Ascending aorta (tissue), 2 donors: ENCODE measurements around the gene GZMM. TPM values are rescaled to one million over a fixed set of nuclear protein-coding genes. Genes with fewer than 3 reads are reported as not detected.

Experiments
- DNase-seq, 2 donors: peaks; one replicate each; pipeline ENCODE4 v3.0.0-alpha.2; 2019; ENCODE audit warnings: low spot score in 2 of 2
- H3K27ac ChIP-seq, 2 donors: fragments of 200-600 bp; sonication (generic); one replicate each; pipeline ENCODE4 v1.5.1; 2016 to 2017; ENCODE audit warnings: mild to moderate bottlenecking in 1 of 2
- H3K27me3 ChIP-seq: fragments of 200-600 bp; sonication (generic); one replicate; pipeline ENCODE4 v1.5.1; 2017
- H3K36me3 ChIP-seq, 2 donors: fragments of 200-600 bp; sonication (generic); one replicate each; pipeline ENCODE4 v1.5.1; 2016
- H3K4me1 ChIP-seq, 2 donors: fragments of 200-600 bp; sonication (generic); one replicate each; pipeline ENCODE4 v1.5.1; 2016 to 2017; ENCODE audit warnings: mild to moderate bottlenecking in 1 of 2
- H3K4me3 ChIP-seq, 2 donors: fragments of 200-600 bp; sonication (generic); one replicate each; pipeline ENCODE4 v1.5.1; 2016 to 2017; ENCODE audit warnings: mild to moderate bottlenecking in 1 of 2
- H3K9me3 ChIP-seq, 2 donors: fragments of 200-600 bp; sonication (generic); one replicate each; pipeline ENCODE4 v1.5.1; 2016
- intact Hi-C: fragments of 100-400 bp; cut with DNase I; formaldehyde crosslinking; loops from one replicate; pipeline ENCODE4 v1.15.1; 2023
- total RNA-seq: library from RNA; depleted of rRNA; stranded (reverse); fragments of >200 nt; gene quantifications from one replicate; pipeline ENCODE4 v1.1.0, GENCODE V29; 2016
- TF ChIP-seq, protein P1 (sequence below), 3 experiments: fragments of 200-600 bp in 2 of 3; fragments of 450-650 bp in 1 of 3; sonication (generic) in 2 of 3; IDR thresholded peaks; one replicate each; pipeline ENCODE4 v1.5.1; 2016 to 2019; ENCODE audit warnings: antibody characterized with exemption in 3 of 3, mild to moderate bottlenecking in 1 of 3, moderate library complexity in 1 of 3

Gene GZMM
- total RNA-seq, 1 donor from 2014 or later: not detected

DNA sequence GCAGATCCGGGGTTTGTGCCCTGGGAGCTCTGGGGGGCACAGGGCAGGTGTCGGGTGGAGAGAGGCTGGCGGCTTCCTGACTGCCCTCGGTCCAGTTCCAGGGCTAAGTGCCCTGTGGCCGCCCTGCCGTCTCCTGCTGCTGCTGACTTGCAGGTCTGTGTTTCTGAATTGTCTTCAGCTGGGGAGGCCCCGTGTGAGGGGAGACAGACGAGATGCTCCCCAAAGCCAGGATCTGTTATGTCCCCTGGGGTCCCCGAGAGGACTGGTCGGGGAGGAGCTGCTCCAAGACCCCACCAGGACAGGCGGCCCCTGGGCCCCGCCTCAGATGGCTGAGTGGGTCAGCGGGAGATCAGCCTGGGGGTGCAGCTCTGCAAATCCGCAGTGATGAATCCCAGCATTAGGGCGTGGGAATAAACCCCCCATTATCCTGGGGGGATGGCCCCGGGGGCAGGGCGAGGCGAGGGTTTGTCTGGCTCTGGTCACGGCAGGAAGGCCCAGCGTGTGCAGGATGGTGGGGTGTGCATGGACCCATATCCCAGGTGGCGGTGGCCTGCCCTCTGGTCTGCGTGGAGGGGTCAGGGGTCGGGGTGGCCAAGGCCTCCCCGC is 50.5 kb downstream of the GZMM start:
- DNase-seq: no peak
- TF ChIP-seq, protein P1, sequence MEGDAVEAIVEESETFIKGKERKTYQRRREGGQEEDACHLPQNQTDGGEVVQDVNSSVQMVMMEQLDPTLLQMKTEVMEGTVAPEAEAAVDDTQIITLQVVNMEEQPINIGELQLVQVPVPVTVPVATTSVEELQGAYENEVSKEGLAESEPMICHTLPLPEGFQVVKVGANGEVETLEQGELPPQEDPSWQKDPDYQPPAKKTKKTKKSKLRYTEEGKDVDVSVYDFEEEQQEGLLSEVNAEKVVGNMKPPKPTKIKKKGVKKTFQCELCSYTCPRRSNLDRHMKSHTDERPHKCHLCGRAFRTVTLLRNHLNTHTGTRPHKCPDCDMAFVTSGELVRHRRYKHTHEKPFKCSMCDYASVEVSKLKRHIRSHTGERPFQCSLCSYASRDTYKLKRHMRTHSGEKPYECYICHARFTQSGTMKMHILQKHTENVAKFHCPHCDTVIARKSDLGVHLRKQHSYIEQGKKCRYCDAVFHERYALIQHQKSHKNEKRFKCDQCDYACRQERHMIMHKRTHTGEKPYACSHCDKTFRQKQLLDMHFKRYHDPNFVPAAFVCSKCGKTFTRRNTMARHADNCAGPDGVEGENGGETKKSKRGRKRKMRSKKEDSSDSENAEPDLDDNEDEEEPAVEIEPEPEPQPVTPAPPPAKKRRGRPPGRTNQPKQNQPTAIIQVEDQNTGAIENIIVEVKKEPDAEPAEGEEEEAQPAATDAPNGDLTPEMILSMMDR (IDR thresholded peaks at IDR 0.05): no peak
- no peak overlapping the region for H3K4me3 ChIP-seq
- intact Hi-C loops: no loop called here
- H3K27ac ChIP-seq: no peak overlapping the region
- peaks cover under 1 to 5% of the 10 kb centered on the region in 2 donors for H3K4me1 ChIP-seq
- H3K27me3 ChIP-seq: peaks cover 22% of the 10 kb centered on the region
- H3K9me3 ChIP-seq: no peaks in the 10 kb centered on the region
- H3K36me3 ChIP-seq: no peaks in the 10 kb centered on the region

DNA sequence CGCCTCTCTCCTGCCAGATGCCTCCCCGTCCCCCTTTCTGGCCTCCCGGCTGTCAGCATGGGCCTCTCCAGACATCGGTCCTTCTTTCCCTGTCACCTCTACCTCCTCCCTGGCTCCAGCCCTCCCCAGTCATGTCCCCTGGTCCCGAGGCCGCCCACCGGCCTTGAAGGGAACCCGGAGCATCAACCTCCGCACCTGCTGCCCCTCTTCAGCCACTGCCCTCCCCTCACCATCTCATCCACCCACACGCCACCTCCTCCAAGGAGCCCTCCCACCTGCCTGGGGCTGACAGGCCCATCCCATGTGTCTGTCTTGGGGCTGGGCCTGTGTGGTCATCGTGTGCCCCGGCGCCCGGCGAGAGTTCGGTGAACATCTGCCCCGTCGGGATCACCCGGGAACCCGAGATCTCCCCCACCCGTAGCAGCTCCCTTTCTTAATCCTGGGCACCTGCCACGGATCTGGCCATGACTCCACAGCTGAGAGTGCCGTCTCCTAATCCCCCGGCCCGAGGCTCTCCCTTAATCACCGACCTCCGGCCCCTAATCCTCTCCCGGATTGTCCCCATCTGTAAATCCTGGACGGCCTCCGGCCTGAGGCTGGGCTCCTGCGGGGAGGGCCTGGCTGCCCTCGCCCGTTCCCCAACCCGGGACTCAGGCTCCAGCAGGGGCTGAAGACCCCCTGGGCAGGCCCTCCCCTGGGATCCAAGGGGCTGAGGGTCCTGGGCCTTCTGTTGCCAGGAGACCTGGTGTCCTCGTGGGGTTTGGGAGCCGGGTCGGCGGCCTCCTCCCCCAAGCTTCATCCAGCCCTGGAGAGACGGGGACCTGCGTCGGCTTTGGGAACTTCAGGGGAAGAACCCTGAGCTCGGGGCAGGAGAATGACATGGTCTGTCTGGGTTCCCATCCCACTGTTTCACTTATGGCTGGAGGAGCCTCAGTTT is 51.7 kb downstream of the GZMM start:
- Histone ChIP-seq H3K27ac (no peak overlapping the region), H3K4me1 (peaks cover 0 to 1% of the 10 kb centered on the region in 2 donors), H3K4me3 (no peak overlapping the region), H3K9me3 (no peaks in the 10 kb centered on the region), H3K36me3 (no peaks in the 10 kb centered on the region), H3K27me3 (peaks cover 17% of the 10 kb centered on the region)
- TF ChIP-seq, protein P1 (IDR thresholded peaks at IDR 0.05): no peak
- DNase-seq: no peak
- intact Hi-C loops: no loop called here

GRCh38 chr19:596263-596655 is 52.4 kb downstream of the GZMM start:
- no peaks in the 10 kb centered on the region for H3K4me1 ChIP-seq
- intact Hi-C loops: no loop called here
- TF ChIP-seq, protein P1 (IDR thresholded peaks at IDR 0.05): no peak
- DNase-seq: no peak
- no peaks in the 10 kb centered on the region for H3K36me3 ChIP-seq
- H3K9me3 ChIP-seq: no peaks in the 10 kb centered on the region
- peaks cover 10% of the 10 kb centered on the region for H3K27me3 ChIP-seq
- H3K27ac ChIP-seq: no peak overlapping the region
- no peak overlapping the region for H3K4me3 ChIP-seq

- H3K27ac ChIP-seq: no peak overlapping the region
Observed at GRCh38 chr19:597406-598315, 53.8 kb downstream of the GZMM start.

More at GRCh38 chr19:597406-598315, 53.8 kb downstream of the GZMM start:
- H3K27me3 ChIP-seq: no peaks in the 10 kb centered on the region
- TF ChIP-seq, protein P1 (IDR thresholded peaks at IDR 0.05): no peak
- no peak for DNase-seq
- no peaks in the 10 kb centered on the region for H3K9me3 ChIP-seq
- H3K4me3 ChIP-seq: no peak overlapping the region
- no peaks in the 10 kb centered on the region for H3K4me1 ChIP-seq
- intact Hi-C loops: no loop called here
- no peaks in the 10 kb centered on the region for H3K36me3 ChIP-seq

Other genes with a start within 250 kb of the GZMM start
- gene MIER2, start 199.3 kb upstream of the GZMM start, total RNA-seq: 128 TPM
- 5.7 TPM for gene C2CD4C, start 134.9 kb upstream of the GZMM start, total RNA-seq
- gene SHC2, start 83.0 kb upstream of the GZMM start, total RNA-seq: 51.2 TPM
- gene MADCAM1, start 47.6 kb upstream of the GZMM start, total RNA-seq: not detected
- 89.2 TPM for gene TPGS1, start 36.6 kb upstream of the GZMM start, total RNA-seq
- gene CDC34, start 12.3 kb upstream of the GZMM start, total RNA-seq: 124 TPM
- gene BSG, start 28.5 kb downstream of the GZMM start, total RNA-seq: 647 TPM
- gene HCN2, start 45.8 kb downstream of the GZMM start, total RNA-seq: not detected
- gene POLRMT, start 89.5 kb downstream of the GZMM start, total RNA-seq: 26.8 TPM
- gene FGF22, start 95.8 kb downstream of the GZMM start, total RNA-seq: not detected
- gene RNF126, start 119.2 kb downstream of the GZMM start, total RNA-seq: 39.0 TPM
- 541 TPM for gene FSTL3, start 132.3 kb downstream of the GZMM start, total RNA-seq
- gene PRSS57, start 151.4 kb downstream of the GZMM start, total RNA-seq: not detected
- 107 TPM for gene PALM, start 164.9 kb downstream of the GZMM start, total RNA-seq
- gene MISP, start 207.1 kb downstream of the GZMM start, total RNA-seq: not detected